Measurements from ENCODE around the gene ZNF350. TPM values are rescaled to one million over a fixed set of nuclear protein-coding genes. Genes with fewer than 3 reads are reported as not detected.
"Not testable (repeated sequence)": the region's sequence is repeated elsewhere in the genome, so short reads cannot be mapped to it uniquely, and the experiment has no call there.

ZNF350 gene
- polyA plus RNA-seq (ENCODE audit: insufficient read depth in 1 of 5, insufficient read length in 5 of 5, low replicate concordance in 1 of 5): 10 to 100 TPM; 13.3 to 25.4 (median 21.4) TPM
- long read RNA-seq, donor 1, partial matches to known transcripts: 0 of 3 reads
- long read RNA-seq, donor 1, other reads (novel, unspliced or antisense): 0 of 3 reads
- long read RNA-seq, donor 2, partial matches to known transcripts: 0 of 2 reads
- long read RNA-seq, donor 2, other reads (novel, unspliced or antisense): 0 of 2 reads
- long read RNA-seq, donor 3: 0 reads
- long read RNA-seq, donor 4: 0 reads
- long read RNA-seq, donor 5, partial matches to known transcripts: 0 of 2 reads
- long read RNA-seq, donor 5, other reads (novel, unspliced or antisense): 0 of 2 reads
- long read RNA-seq, donor 6, partial matches to known transcripts: 0 of 4 reads
- long read RNA-seq, donor 6, other reads (novel, unspliced or antisense): 0 of 4 reads
- long read RNA-seq, donor 7: 0 reads
- long read RNA-seq, donor 8, partial matches to known transcripts: 0 of 1 reads
- long read RNA-seq, donor 8, other reads (novel, unspliced or antisense): 0 of 1 reads

GRCh38 chr19:51986309-51987291 lies at the start of gene ZNF350:
Gene ZNF350, minus strand, starts transcription at chr19:51986840. Its CDS starts 12,480 bp downstream, at chr19:51974360.
- DNase-seq: peak; percentile 90 to 91

- DNase-seq: no peak
Observed at GRCh38 chr19:52034051-52034728, 47.5 kb upstream of the ZNF350 start.

- no peak for DNase-seq
Observed at GRCh38 chr19:52028780-52029123, 42.1 kb upstream of the ZNF350 start.

- peak; percentile 92 to 93 for DNase-seq
Observed at GRCh38 chr19:52028027-52028779, 41.6 kb upstream of the ZNF350 start, which contains the start of gene ZNF614. Gene ZNF614, minus strand, starts transcription at chr19:52028379. Its CDS starts 2,634 bp downstream, at chr19:52025745.

GRCh38 chr19:52026255-52026990 lies 39.8 kb upstream of the ZNF350 start:
- not testable (repeated sequence) for DNase-seq

GRCh38 chr19:52024478-52024877 lies 37.8 kb upstream of the ZNF350 start:
- DNase-seq: not testable (repeated sequence)

- no peak for DNase-seq
Observed at GRCh38 chr19:52022193-52022592, 35.6 kb upstream of the ZNF350 start.

- DNase-seq: no peak
Observed at GRCh38 chr19:52020506-52020905, 33.9 kb upstream of the ZNF350 start.

- DNase-seq: no peak
Observed at GRCh38 chr19:52010674-52011073, 24.0 kb upstream of the ZNF350 start.

- DNase-seq: peak; percentile 93
Observed at GRCh38 chr19:52007806-52008557, 21.3 kb upstream of the ZNF350 start, which contains the start of gene ZNF615. Gene ZNF615, minus strand, starts transcription at chr19:52008211. Its CDS starts 4,500 bp downstream, at chr19:52003711.

GRCh38 chr19:52007451-52007805 lies 20.8 kb upstream of the ZNF350 start:
- no peak for DNase-seq

- no peak for DNase-seq
Observed at GRCh38 chr19:51994048-51994644, 7.5 kb upstream of the ZNF350 start.

- no peak for DNase-seq
Observed at GRCh38 chr19:51993422-51993821, 6.8 kb upstream of the ZNF350 start.

GRCh38 chr19:51983361-51983760 lies 3.3 kb downstream of the ZNF350 start:
- DNase-seq: no peak

GRCh38 chr19:51980926-51981325 lies 5.7 kb downstream of the ZNF350 start:
- DNase-seq: not testable (repeated sequence)

- DNase-seq: no peak
Observed at GRCh38 chr19:51980116-51980736, 6.4 kb downstream of the ZNF350 start.

GRCh38 chr19:51978882-51979281 lies 7.8 kb downstream of the ZNF350 start:
- DNase-seq: no peak

- no peak for DNase-seq
Observed at GRCh38 chr19:51977346-51977745, 9.3 kb downstream of the ZNF350 start.

Data from right lung (tissue), 10 donors.